Stromal cell of bone marrow (primary cell): ENCODE data around the gene CMSS1.

Experiments used
- DNase-seq: peaks from one replicate; pipeline ENCODE4 v3.0.0-alpha.2; 2012; ENCODE audit warnings: low read depth

The CMSS1 gene

GRCh38 chr3:100183608-100184125 is 366.0 kb downstream of the CMSS1 start:
- no peak for DNase-seq

GRCh38 chr3:100184948-100185570 is 367.4 kb downstream of the CMSS1 start:
- peak; percentile 25 for DNase-seq

GRCh38 chr3:100185847-100186246 is 368.2 kb downstream of the CMSS1 start:
- no peak for DNase-seq

GRCh38 chr3:100189444-100189964 is 371.8 kb downstream of the CMSS1 start:
- DNase-seq, result no peak

GRCh38 chr3:100195375-100195774 is 377.7 kb downstream of the CMSS1 start:
- no peak for DNase-seq

GRCh38 chr3:100197876-100198275 is 380.2 kb downstream of the CMSS1 start:
- no peak for DNase-seq

GRCh38 chr3:100198579-100199269 is 381.1 kb downstream of the CMSS1 start:
- no peak for DNase-seq

- no peak for DNase-seq
These were observed 387.5 kb downstream of the CMSS1 start for GRCh38 chr3:100205171-100205570.

GRCh38 chr3:100206687-100207086 is 389.0 kb downstream of the CMSS1 start:
- DNase-seq, result no peak

GRCh38 chr3:100207886-100208285 is 390.2 kb downstream of the CMSS1 start:
- no peak for DNase-seq

GRCh38 chr3:100209169-100209568 is 391.5 kb downstream of the CMSS1 start:
- no peak for DNase-seq

GRCh38 chr3:100209948-100210771 is 392.5 kb downstream of the CMSS1 start:
- DNase-seq, result no peak

- DNase-seq, result peak; percentile 66
These were observed 393.1 kb downstream of the CMSS1 start for GRCh38 chr3:100210772-100211135.

GRCh38 chr3:100213891-100214573 is 396.4 kb downstream of the CMSS1 start:
- no peak for DNase-seq

- no peak for DNase-seq
These were observed 396.9 kb downstream of the CMSS1 start for GRCh38 chr3:100214574-100214964.

- DNase-seq, result no peak
These were observed 399.1 kb downstream of the CMSS1 start for GRCh38 chr3:100216713-100217112.

- DNase-seq, result no peak
These were observed 403.5 kb downstream of the CMSS1 start for GRCh38 chr3:100221159-100221558.

- DNase-seq, result no peak
These were observed 407.5 kb downstream of the CMSS1 start for GRCh38 chr3:100225193-100225592.

GRCh38 chr3:100225883-100226282 is 408.2 kb downstream of the CMSS1 start:
- no peak for DNase-seq

GRCh38 chr3:100226712-100227429 is 409.2 kb downstream of the CMSS1 start:
- peak; percentile 21 for DNase-seq

GRCh38 chr3:100227511-100227921 is 409.9 kb downstream of the CMSS1 start:
- no peak for DNase-seq
